HG03103 (cell line): ENCODE results near the gene TAS2R41.
"Not testable (repeated sequence)": the region's sequence is repeated elsewhere in the genome, so short reads cannot be mapped to it uniquely, and the experiment has no call there.

ENCODE experiments used
- ATAC-seq: cut with Tn5 transposase; IDR thresholded peaks from one replicate; pipeline ENCODE4 v1.9.1; 2021; ENCODE audit warnings: low read depth; ENCODE audit not compliant: unreplicated experiment

Gene TAS2R41

GRCh38 chr7:143514995-143515735 lies 37.5 kb downstream of the TAS2R41 start:
- no peak for ATAC-seq

DNA sequence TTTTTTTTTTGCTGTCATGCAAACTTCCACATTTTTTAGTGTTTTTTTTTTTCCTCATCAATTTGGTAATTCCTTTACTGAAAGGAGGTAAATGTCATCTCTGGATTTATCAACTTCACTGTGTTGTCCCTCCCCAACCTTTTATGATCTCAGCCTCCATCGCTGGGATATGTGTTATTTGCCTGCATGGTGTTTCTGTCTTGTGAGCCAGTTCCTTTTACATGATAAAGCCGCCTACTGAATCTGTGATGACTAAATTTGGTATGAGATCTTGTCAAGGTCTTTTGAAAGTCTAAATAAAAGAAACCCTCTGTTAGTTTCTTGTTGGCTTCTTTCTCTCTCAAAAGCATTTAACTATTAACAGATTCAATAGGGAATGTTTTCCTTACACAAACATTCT lies 39.3 kb downstream of the TAS2R41 start:
- ATAC-seq: no peak

GRCh38 chr7:143518521-143518920 lies 40.8 kb downstream of the TAS2R41 start:
- ATAC-seq: no peak

DNA sequence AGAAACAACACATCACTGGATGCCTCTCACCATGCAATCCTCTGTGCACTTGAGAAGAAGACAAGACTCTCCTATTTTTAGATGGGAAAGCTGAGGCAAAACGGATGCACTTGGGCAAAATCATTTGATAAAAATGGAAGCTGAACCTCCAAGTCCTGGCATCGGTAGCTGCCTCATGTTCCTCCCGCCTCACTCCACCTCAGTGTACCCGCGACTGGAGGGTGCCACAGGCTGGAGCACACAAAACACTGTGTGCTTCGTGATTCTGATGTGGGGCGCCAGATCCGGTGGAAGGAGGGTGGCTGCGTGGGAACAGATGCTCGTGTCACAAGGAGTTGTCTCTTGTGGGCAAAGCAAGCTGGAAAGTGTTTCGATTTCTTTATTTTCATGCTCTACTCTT lies 41.3 kb downstream of the TAS2R41 start:
- no peak for ATAC-seq

GRCh38 chr7:143519411-143520131 lies 41.9 kb downstream of the TAS2R41 start:
- no peak for ATAC-seq

DNA sequence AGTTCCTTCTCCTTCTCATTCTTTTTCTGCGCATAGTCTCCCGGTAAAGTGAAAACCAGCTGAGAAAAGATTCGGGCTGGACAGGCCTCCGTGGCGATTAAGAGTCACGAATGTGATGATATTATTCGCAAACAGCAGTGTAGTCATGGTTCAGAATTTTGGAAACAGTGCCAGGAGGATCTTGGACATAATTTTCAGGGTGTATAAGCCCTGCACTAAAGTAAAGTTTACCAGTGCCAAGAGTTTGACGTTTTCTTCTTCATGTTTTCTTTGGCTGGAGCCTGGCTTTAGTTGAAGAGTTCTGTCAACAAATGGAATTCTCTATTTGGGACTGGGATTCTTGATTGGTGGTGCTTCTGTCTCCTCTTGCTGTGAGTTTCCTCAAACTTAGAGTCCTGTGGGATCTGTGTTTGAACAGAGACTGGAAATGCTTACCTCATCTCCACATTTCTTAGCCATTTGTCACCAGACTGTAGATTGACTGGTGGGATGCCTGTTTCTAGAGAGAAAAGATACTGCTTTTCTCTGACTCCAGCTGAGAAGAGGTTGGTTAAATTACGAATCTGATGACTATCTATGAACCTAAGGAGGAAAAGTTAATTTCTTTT lies 44.7 kb downstream of the TAS2R41 start:
- not testable (repeated sequence) for ATAC-seq
